NOMO-1 (cell line): Measurements from ENCODE around the gene TGFB3.

Experiments used
- DNase-seq, 2 experiments: peaks; one replicate each; lab custom pipeline; 2025; ENCODE audit not compliant: unreplicated experiment in 2 of 2; lab: John Stamatoyannopoulos, UW

Gene TGFB3

DNA sequence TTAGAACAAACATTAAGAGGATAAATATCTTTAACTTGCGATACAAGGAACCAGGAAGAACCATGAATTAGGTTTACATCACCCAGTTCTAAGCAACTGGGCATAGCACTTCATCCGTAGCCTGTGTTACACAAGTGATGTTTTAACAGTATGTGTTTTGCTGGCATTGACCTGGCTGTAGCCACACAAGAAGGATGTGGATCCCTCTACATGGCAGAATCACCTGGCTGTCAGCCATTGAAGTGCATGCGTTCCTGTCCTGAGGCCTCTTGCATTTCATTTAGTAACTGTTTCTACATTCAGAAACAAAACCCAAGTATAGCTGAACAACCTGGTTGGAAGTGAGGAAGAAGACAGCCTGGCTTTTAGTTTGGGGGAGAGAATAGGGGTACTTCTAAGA lies 72.2 kb downstream of the TGFB3 start:
- no peak for DNase-seq
